GM18526 (cell line): ENCODE measurements around the gene LRFN4.

Source experiments
- POLR2A ChIP-seq: IDR thresholded peaks from 3 replicates; pipeline ENCODE4 v1.6.1; 2011; ENCODE audit not compliant: insufficient read length; ENCODE audit errors: extremely low read depth

LRFN4 gene

DNA sequence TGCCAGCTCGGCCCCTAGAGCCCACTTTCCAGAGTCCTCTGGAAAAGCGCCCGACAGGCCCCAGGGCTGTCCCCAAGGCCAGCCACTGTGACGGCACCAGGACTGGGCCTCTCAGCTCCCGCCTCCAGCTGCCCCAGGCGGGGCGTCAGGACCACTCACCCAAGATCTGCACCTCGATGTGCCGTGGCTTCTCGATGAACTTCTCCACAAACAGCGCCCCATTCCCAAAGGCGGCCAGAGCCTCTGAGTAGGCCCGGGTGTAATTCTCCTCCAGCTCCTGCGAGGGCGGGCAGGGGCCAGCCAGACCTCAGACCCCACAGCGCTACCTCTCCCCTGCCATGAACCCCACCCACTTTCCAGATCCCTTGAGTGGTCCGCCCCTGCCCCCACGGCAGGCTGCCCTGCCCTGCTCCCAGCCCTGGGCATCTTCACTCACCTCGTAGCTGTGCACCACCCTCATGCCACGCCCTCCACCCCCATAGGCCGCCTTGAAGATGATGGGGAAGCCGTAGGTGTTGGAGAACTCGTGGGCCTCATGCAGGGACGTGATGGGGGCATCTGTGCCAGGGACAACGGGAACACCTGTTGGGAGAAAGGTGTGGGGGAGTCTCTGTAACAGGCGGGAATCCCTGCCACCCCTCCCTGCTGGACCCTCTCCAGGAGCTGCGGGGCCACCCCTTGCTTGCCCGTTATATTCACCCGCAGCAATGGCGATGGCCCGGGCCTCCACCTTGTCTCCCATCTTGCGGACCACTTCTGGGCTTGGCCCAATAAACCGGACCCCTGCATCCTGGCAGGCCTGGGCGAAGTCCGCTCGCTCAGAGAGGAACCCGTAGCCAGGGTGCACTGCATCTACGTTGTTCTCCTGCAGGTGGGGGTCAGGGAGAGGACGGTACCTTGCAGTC, 14.0 kb downstream of the LRFN4 start:
- no peak for TF ChIP-seq POLR2A

DNA sequence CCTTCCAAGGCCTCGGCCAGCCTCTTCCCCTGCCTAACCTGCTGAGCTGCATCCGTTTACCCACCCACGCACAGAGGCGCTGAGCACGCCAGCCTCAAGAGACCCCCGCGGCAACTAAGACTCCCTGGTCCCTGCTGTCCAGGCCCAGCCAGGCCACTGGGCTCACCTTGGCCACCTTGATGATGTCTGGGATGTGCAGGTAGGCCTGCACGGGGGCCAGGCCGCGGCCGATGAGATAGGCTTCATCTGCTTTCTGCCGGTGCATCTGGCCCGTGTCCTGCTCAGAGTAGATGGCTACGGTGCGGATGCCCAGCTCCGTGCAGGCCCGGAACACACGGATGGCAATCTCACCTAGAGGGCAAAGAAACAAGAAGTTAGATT, 14.6 kb downstream of the LRFN4 start:
- TF ChIP-seq POLR2A, result no peak

GRCh38 chr11:66874232-66874631, 17.4 kb downstream of the LRFN4 start:
- TF ChIP-seq POLR2A, result no peak

GRCh38 chr11:66875378-66875777, 18.5 kb downstream of the LRFN4 start:
- TF ChIP-seq POLR2A, result no peak

GRCh38 chr11:66877588-66878385, 20.9 kb downstream of the LRFN4 start:
- TF ChIP-seq POLR2A, result no peak

DNA sequence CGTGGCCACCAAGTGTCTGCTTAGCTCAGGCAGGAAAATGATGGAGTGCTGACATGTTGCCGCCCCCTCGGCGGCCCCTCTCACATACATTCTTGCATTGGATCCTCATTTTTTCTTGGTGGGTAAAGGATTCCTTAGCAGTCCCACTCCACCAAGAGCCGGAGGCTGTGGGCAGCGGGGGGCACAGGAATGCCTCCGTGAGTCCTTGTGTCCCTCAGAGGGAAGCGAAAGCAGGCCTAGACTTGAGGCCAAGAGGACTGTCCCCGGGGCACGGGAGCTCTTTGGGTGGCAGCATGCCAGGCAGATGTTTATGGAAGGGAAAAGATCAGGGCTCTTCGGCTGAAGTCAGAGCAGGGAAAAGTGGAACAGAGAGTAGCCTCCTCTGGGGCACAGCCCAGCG, 21.6 kb downstream of the LRFN4 start:
- no peak for TF ChIP-seq POLR2A

- no peak for TF ChIP-seq POLR2A
Observed at GRCh38 chr11:66879000-66879399, 22.1 kb downstream of the LRFN4 start.

GRCh38 chr11:66879583-66879982, 22.7 kb downstream of the LRFN4 start:
- no peak for TF ChIP-seq POLR2A

- no peak for TF ChIP-seq POLR2A
Observed at GRCh38 chr11:66879999-66880398, 23.1 kb downstream of the LRFN4 start.

GRCh38 chr11:66880496-66881450, 23.9 kb downstream of the LRFN4 start:
- no peak for TF ChIP-seq POLR2A

DNA sequence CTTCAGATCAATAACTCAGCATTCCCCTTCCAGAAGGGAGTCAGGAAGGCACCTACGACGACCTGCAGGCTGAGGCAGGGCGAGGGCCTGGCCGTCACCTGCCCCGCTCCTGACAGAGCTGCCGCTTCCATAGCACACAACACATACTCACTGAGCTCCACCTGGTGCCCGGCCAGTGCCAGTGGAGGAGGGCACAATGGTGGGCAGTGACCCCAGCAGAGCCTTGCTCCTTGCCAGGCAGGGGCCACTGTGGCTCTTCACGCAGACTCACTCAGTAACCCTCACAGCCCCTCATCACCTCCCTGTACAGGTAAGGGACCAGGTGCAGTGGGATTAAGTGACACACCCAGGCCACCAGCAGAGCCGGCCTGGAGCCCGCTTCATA, 24.6 kb downstream of the LRFN4 start:
- TF ChIP-seq POLR2A, result no peak

GRCh38 chr11:66881927-66882452, 25.1 kb downstream of the LRFN4 start:
- TF ChIP-seq POLR2A, result no peak

DNA sequence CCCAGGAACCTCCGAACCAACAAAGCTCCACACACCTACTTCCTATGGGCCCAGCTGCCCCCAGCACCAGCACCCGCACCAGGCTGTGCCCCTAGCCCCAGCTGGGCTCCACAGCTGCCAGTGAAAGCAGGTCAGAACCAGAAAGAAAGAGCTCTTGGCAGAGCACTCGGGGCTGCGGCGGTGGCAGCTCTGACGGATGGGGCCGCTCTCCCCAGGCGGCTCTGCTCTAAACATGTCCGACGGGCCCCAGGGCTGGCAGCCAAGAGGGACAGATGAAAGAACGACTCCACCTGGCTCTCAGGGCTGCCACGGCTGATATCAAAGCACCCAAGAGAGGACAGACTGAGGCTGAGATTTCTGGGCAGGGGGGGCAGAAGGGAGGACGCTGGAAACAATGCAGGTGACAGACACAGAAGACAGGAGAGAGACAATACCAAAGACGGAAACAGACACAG, 25.7 kb downstream of the LRFN4 start:
- TF ChIP-seq POLR2A, result no peak

DNA sequence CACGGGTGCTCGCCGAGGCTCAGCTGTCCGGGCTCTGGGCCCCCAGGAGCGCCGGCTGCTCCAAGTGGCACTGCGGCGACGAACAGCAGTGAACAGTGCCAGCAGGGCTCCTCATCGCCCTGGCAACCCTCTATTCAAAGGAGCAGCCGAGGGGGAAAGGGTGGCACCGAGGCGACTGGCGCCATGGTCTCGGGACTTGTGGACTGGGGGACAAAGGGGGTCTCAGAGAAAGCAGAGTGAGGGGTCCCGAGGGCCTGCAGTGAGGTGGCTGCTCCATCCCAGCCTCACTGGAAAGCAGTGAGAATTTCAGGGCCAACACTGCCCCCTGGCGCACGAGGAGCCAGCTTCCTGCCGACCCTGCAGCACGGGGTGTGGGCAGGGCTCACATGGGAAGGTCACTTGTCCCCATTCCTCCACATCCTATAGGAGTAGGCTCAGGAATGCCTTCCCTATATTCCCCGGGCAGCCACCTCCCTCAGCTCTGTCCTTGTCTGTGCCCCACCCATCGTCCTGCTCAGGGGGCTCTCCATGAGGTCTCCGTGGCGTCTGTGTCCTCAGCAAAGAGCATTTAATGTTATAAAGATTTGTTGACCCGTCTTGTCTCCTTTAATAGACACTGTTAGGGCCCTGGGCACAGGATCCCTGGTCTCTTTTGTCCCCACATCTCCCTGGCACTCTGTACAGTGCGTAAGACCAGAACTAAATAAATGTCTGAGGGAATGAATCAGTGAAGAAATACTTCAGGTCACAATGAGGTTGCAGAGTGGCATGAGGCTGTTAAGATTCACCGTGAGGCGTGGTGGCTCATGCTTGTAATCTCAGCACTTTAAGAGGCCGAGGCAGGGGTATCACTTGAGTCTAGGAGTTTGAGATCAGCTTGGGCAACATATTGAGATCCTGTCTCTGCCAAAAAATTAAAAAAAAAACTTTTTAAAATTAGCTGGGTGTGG, 26.4 kb downstream of the LRFN4 start:
- no peak for TF ChIP-seq POLR2A

- no peak for TF ChIP-seq POLR2A
Observed at GRCh38 chr11:66884443-66884842, 27.6 kb downstream of the LRFN4 start.
